GM19193 (cell line): Measurements from ENCODE around the gene LY86.

Experiments
- POLR2A ChIP-seq: IDR thresholded peaks from 4 replicates; pipeline ENCODE4 v1.6.1; 2011; ENCODE audit not compliant: insufficient read depth, insufficient read length; ENCODE audit errors: extremely low read depth

LY86 gene

DNA sequence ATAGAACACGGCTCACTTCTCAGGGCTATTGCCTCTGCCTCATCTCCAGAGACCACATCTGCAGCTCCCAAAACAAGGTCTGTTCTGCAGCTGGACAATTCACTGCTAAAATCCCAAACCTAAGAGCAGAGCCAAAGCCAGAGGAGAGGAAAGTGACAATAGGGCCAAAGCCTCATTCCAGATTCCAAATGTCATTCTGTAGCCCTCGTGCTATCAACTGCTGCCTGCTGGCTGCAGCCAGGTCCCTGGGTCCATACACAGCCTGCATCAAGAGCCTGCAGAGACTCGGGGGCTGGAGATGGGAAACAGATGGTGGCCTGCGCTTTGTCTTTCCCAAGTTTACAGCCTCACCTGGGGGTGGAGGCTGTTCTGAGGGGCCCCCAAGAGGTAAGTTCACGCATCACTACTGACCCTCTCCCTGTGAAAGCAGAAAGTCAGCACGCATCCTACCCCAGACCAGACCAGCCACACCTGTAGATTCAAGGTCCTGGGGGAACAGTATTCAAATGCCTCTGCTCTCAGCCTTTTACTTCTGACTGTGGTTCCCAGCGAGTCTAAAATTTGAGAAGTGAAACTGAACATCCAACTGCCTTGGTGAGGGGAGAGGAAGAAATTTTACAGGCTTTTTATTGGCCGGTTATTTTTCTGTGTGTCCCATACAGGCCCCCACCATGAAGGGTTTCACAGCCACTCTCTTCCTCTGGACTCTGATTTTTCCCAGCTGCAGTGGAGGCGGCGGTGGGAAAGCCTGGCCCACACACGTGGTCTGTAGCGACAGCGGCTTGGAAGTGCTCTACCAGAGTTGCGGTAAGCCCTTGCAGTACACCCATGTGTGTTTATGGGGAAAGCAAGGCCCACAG, at the start of gene LY86:
LY86 (plus strand) TSS at position 657 of the 860 bp plus-strand sequence; CDS start at position 672, 15 bp downstream.
- TF ChIP-seq POLR2A, result peak; percentile 53

DNA sequence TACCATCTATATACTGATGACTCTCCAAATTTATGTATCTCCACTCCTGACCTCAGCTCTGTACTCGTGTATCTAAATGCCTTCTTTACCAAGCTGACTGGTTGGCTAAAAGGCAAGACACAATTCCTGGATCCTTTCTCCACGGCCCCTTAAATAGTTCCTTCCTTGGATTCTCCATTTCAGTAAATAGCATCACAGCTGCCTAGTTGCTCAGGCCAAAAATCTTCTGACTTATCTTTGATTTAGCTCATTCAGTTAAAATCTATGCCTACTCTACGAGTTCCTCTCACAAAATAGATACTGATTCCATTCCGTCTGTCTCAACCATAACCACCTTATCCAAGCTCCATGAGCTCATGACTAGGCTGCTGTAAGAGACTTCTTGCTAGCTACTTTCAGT, 49.5 kb upstream of the LY86 start:
- TF ChIP-seq POLR2A, result no peak

DNA sequence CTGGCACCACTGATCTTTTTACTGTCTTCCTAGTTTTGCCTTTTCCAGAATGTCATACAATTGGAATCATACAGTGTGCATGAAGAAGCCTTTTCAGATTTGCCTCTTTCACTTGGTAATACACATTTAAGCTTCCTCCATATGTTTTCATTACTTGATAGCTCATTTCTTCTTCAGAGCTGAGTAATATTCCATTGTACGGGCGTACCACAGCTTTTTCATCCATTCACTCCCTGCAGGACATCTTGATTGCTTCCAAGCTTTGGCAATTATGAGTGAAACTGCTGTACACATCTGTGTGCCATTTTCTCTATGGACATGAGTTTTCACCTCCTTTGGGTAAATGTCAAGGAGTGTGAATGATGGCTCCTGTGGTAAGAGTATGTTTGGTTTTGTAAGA, 46.2 kb upstream of the LY86 start:
- no peak for TF ChIP-seq POLR2A

DNA sequence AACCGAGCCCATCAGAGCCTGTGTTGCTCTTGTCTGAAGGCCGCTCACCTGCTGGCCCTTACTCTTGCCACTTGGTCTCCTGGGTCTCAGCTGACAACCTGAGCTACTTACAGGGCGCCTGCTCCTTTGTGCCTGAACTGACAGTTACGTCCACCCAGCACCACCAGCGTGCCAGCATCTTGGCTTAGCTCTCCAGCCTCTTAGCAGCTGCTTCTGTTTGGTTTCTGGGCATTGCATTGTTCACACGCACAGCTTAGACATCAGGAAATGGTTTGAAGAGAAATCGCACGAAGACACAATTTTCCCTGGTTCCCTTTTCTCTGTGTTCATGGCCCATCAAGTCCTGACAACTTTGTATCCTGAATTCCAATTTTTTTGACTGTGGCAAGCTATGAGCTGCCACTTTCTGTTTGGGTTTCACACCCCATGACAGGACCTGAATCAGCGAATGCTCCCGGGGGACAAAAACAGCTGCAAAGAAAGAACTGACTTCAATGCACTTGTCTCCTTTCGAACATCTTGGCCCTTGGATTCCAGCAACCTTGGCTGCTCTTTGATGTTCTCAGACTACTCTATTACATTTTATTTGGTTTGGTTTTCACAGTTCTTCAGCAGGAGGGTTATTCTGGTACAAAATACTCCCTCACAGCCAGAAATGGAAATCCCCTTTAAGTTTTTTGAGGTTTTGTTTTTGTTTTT, 45.2 kb upstream of the LY86 start:
- no peak for TF ChIP-seq POLR2A

DNA sequence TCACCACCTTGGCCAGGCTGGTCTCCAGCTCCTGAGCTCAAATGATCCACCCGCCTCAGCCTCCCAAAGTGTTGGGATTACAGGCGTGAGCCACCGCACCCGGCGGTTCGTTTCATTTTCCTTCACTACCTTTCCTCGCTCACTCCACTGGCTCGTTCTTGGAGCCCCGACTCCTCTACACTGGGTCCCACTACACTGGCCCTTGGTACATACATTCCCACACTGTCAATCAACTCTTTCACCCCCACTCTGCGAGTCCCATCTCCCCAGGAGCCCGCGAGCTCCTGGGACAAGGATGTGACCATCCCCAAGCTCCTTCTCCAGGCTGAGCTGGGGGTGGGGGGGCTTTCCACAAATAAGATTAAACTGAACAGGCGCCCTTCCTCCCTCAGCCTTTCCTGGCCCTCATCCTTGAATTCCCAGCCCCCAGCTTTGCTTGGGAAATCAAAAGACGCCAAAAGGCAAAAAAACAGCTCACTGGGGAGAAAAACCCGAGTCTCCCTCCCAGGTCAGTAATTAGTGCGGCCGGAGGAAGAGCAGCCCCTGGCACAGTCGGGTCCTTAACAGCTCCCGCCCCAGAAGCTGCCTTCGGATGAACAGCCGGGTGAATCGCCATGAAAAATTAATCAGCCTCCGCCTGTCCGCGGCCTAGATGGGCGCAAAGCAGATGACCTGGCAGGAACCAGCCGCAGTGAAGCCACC, 42.8 kb upstream of the LY86 start:
- no peak for TF ChIP-seq POLR2A

DNA sequence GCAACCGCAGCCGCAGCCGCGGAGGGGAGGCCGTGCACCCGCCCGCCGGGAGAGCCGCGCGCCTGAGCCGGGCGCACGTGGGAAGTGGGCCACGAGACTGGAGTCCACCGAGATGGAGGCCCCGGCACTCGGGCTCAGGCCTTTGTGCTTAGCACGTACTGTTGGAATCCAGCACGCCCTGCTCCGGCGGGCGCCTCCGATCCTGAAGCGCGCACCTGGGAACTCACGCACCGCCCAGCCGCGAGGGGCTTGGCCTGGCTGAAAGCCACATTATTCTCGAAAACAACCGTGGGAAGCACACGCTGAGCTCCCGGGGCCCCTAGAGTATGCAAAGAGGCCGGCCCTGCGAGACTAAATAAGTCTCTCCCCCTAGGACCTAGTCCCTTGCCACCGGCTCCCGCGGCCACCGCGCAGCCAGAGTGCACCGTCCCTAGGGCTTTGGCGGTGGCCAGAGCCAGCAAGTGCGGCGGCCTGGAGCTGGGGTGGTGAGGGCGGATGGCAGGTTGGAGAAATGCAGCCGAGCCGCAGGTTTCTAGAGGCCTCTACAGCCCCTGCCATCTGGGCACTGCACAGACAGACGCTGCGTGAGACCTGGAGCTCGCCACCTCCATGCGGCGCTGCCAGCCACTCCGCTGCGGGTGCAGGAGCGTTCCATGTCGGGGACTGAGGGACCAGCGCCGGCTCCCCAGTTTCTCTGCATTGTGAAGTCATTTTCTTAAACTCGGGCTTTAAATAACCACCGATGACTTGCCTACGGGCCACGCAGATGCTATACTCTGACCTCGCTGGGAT, 42.0 kb upstream of the LY86 start:
- peak; percentile 38 for TF ChIP-seq POLR2A

DNA sequence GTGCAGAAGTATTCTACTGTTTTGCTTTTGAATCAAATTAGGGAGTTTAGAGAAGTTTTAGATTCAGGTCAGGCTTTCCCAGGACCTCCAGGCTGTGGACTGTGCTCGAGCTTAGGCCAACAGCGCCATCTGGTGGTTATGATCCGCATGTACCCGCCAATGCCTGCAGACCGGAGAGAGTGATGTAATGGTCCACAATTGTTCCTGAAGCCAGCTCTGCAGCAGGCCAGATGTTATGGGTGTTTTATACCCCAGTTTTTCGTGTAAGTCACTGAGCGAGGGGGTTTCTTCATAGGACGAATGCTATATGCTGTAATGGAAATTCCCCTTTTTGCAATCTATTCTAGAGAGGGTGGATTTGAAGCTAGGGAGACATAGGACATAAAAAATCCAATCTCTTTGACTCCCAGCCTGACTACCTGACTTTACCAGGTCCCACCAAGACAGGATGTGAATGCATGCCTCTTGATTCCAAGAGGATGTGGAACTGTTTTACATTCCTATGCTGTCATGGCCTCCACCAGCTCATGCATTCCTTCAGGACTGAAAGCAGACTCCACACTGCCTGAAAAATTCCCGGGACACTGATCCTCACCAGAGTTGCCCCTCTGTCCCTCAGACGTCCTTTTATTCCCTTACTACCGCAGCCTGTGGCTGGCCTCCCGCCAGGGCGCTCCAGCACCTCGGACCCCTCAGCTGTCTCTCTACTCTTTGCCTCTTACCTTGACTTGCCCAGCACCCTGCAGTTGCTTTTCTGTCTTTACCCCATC, 41.2 kb upstream of the LY86 start:
- TF ChIP-seq POLR2A, result peak; percentile 12

DNA sequence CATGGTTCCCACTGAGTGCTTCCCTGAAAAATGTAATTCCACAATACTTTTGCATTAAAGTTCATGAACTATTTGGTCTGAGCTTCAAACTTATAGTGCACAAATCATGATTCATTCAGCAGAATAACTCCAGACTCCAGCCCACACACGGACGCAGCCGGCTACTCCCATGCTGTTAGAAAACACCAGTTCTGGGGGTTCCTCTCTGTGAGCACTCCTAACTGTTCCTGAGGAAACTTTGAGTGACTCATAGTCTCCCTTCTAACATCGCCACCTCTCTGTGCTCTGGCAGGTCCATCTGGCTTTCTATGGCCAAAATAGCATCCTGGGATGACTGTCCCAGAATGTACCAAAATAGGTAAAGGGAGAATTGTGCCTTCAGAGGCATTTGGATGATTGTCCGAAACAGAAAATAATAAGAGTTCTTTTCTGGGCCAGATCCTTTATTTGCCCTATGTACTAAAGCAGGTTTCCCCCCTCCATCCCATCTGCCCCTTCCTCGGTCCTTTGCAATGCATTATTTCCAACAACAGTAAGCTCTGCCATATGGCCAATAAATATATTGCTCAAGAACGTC, 32.3 kb upstream of the LY86 start:
- TF ChIP-seq POLR2A, result no peak

DNA sequence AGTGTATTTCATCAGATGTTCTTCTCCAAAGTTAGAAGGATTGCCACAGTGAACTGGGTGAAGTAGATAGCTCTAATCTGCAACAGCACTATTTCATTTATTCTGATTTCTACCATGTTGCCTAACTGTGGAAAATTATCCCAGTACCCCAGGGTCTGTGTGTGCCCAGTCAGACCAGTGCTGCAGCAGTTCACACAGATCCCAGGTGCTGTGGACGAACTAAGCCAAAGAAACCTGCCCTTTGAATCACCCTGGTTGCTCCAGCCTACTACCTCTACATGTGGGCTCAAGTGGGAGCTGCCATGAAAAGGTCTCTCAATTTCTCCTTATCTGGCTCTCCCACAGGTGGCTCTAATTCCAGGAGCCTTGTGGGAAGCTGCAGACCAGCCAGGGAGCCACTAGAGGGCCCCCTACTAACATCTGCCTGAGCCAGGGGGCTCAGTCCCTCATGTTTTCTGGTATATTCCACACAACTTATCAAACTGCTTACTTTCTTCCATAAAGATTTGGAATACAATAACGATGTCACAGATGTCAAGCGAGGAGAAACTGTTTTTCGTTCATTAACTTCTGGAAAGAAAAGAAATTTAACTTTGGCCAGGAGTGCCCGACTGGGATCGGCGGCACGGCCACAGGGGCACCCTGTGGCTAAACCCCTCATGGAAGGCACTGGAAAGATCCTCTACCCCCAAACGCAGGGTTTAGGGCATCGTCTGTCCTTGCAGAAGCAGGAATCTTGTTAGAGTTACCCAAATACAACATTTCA, 31.6 kb upstream of the LY86 start:
- no peak for TF ChIP-seq POLR2A

DNA sequence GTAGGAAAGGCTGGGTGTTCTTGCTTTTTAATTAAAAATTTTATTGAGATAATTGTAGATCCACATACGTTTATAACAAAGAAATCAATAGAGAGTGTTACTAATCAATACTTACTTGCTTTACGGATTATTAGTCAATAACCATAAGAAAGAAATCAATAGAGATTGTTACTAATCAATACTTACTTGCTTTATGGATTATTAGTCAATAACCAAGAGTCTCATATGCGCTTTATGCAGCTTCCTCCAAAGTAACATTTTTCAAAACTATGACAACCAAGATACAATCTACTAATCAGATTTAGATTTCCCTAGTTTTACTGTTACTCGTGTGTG, 31.0 kb upstream of the LY86 start:
- no peak for TF ChIP-seq POLR2A

DNA sequence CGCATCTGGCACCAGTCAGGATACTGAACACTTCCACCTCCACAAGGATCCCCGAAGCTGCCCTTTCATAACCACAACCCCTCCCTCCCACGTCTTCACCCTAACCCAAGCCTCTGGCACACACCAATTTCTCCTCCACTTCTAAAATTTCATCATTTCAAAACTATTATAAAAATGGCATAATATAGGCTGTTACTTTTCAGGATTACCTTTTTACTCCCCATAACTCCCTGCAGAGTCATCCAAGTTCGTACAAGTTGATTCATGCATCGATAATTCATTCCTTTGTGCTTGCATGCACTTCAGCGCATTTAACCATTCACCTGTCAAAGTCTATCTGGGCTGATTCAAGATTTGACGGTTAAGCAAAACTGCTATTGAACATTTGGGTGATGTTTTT, 30.6 kb upstream of the LY86 start:
- TF ChIP-seq POLR2A, result no peak

DNA sequence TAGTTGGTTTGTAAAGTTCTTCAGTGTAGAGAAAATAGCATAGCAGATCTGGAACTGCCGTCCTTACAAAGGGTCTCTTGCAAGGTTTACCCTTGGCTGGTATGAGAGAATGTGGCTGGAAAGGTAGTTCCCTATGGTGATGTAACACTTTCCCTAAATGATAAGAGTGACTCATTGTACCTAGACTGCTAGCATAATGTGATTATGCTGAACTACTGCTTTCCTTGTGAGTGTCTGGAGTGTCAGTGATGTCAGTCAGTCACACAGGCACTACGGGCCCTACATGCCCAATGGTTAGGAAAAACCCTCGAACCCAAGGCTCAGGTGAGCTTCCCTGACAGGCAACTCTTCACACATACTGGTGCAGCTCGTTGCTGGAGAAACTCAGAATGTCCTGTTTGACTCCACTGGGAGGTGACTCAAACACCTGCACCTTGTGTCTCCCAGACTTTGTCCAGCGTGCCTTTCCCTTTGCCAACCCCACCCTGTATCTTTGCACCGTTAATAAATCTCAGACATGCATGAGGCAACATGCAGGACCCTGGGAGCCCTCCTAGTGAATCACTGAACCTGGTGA, 28.4 kb upstream of the LY86 start:
- TF ChIP-seq POLR2A, result no peak

DNA sequence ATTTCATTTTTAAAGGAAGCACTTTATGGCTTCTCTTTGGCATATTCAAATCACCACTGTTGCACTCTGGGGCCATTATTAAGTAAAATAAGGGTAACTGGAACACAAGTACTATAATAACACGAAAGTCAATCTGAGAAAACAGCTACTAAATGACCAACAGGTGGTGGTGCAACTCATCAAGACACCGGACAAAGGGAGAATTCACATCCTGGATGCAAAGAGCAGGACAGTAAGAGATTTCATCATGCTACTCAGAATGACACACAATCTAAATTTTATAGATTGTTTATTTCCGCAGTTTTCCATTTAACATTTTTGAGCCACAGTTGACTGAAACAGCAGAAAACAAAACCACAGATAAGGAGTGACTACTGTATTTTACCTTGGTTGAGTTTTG, 27.6 kb upstream of the LY86 start:
- no peak for TF ChIP-seq POLR2A
